ENCODE results near the gene NTHL1.

NTHL1 gene

GRCh38 chr16:2083876-2084780, 36.5 kb upstream of the NTHL1 start:
- DNase-seq: no peak

GRCh38 chr16:2083409-2083808, 35.8 kb upstream of the NTHL1 start:
- no peak for DNase-seq

DNA sequence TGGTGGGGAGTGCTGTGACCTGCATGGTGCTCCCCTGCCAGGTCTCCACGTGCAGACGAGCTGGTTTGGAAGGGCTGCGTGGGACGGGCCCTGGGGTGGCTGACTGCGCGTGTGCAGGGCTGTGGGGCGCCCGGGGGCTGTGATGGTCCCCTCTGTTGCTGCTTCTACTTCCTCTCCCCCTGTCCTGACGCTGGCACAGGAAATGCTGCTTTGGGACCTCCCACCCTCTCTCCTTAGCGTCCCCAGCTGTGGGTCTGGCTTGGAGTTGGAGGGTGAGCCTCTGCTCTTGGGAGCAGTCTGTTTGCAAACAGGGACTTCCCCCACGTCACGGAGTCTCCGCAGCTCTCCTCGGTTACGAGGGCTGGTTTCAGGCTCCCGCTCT, 35.3 kb upstream of the NTHL1 start:
- no peak for DNase-seq

GRCh38 chr16:2082171-2082982, 34.7 kb upstream of the NTHL1 start:
- DNase-seq: no peak

DNA sequence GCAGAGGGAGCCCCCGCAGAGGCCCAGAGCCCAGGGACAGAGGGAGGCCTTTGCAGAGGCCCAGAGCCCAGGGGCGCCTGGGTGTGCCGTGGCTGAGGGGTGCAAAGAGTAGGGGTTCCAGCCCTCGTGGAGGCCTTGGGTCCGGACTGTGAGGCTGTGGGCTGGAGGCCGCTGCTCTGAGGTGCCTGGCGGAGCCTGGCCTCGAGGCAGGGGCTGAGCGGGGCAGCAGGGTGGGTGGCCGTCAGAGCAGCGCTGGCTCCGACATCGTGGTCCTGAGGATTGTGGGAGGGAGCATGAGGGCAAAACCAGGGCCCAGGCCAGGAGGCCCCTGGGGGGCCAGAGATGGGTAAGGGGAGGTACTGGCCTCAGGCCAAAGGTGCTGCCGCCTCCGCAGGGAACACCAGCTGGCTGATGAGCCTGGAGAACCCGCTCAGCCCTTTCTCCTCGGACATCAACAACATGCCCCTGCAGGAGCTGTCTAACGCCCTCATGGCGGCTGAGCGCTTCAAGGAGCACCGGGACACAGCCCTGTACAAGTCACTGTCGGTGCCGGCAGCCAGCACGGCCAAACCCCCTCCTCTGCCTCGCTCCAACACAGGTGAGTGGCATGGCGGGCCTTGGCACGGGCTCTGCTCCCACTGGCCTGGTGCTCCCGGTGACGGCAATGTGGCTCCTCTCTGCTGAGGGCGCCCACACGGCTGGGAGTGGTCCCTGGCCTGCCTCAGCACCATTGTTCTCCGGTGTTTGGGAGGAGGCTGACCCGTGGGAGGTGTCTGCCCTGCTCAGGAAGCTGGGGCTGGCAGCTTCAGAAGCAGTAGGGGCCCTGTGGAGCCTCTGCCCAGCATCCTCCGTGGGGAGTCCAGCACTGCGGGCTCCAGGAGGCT, 33.8 kb upstream of the NTHL1 start:
- DNase-seq: no peak

DNA sequence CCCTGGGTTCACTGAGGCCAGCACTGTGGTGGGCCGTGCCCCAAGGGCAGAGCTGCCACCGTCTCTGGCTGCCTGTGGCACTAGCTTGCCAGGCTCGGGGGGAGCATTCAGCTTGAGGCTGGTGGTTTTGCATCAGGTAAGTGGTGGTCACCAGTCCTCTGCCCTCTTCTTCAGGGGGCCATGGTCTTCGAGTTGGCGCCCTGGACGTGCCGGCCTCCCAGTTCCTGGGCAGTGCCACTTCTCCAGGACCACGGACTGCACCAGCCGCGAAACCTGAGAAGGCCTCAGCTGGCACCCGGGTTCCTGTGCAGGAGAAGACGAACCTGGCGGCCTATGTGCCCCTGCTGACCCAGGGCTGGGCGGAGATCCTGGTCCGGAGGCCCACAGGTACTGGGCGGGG, 32.4 kb upstream of the NTHL1 start:
- no peak for DNase-seq

DNA sequence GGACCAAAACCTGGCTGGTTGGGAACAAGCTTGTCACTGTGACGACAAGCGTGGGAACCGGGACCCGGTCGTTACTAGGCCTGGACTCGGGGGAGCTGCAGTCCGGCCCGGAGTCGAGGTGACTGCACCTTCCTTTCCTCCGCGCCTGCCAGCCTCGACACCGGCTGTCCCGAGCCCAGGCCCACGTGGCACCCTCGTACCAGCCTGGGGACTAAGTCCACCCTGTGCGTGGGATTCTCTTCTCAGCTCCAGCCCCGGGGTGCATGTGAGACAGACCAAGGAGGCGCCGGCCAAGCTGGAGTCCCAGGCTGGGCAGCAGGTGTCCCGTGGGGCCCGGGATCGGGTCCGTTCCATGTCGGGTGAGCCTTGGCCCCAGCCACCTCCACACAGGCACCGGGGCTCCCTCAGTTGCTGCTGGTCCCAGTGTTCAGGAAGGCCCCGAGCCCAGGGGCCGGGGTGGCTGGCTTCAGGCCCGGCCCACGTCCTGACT, 31.7 kb upstream of the NTHL1 start:
- no peak for DNase-seq

- no peak for DNase-seq
These were observed 31.1 kb upstream of the NTHL1 start for GRCh38 chr16:2078691-2079090.

- no peak for DNase-seq
These were observed 30.5 kb upstream of the NTHL1 start for GRCh38 chr16:2078096-2078495.

- no peak for DNase-seq
These were observed 30.1 kb upstream of the NTHL1 start for GRCh38 chr16:2077696-2078095.

DNA sequence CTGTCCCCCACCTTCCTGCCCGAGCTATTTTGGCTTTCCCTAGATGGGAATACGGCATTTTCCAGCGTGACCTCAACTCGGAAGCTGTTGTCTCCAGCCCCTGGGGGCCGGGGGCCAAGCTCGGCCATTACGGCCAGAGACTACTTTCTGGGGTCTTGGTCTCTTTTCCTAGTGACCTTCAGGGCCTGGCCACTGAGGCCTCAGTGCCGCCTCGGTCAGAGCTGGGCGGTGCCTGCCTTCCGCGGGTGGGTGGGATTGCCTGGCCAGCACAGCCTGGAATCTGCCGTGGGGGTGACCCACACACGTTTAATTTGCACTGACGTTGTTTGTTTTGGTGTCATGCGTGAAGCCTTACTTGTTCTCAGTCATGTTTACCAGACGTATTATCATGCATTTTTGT, 29.4 kb upstream of the NTHL1 start:
- no peak for DNase-seq

GRCh38 chr16:2076072-2076865, 28.6 kb upstream of the NTHL1 start:
- no peak for DNase-seq

DNA sequence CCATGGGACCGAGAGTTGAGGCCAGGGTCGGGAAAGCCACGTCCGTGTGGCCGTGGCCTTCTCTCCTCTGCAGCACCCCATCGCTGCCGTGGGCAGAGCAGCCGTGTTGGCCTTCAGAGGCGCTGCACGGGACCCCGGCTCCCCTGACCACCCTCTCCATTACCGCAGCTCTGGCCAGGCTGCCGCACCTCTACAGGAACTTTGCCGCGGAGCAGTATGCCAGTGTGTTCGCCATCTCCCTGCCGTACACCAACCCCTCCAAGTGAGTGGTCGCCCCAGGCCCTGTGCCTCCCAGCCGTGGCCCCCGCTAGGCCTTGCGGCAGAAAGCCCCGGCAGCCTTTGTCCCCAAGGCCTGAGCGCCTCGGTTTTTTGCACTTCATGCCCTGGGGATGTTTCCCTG, 28.0 kb upstream of the NTHL1 start:
- DNase-seq: no peak

DNA sequence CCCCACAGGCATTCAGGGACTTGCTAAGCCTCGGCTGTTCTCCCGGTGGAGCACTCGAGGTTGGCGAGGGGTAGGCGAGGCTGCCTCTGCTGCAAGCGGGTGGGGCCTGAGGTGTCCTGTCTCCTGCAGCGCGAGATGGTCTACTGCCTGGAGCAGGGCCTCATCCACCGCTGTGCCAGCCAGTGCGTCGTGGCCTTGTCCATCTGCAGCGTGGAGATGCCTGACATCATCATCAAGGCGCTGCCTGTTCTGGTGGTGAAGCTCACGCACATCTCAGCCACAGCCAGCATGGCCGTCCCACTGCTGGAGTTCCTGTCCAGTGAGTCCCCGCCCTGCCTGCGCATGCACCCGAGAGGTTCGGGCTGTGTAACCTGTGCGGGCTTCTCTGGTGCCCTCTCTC, 26.4 kb upstream of the NTHL1 start:
- no peak for DNase-seq

DNA sequence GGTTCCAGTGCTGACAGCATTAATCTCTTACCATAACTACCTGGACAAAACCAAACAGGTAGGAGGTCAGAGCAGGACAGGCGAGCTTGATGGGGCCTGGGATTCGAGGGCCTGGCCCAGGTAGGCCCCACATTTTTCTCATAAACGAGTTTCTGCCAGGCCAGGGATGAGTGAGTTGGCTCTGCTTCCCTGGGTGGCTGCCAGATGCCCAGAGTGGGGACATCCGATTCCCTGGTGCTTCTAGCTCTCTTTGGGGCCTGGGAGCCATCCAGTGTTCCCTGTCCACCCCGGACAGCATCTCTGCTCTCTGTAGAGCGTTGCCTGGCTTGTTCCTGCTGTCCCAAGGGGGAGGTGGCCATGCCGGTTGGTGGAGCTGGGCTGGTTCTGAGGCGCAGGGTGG, 25.3 kb upstream of the NTHL1 start:
- no peak for DNase-seq

DNA sequence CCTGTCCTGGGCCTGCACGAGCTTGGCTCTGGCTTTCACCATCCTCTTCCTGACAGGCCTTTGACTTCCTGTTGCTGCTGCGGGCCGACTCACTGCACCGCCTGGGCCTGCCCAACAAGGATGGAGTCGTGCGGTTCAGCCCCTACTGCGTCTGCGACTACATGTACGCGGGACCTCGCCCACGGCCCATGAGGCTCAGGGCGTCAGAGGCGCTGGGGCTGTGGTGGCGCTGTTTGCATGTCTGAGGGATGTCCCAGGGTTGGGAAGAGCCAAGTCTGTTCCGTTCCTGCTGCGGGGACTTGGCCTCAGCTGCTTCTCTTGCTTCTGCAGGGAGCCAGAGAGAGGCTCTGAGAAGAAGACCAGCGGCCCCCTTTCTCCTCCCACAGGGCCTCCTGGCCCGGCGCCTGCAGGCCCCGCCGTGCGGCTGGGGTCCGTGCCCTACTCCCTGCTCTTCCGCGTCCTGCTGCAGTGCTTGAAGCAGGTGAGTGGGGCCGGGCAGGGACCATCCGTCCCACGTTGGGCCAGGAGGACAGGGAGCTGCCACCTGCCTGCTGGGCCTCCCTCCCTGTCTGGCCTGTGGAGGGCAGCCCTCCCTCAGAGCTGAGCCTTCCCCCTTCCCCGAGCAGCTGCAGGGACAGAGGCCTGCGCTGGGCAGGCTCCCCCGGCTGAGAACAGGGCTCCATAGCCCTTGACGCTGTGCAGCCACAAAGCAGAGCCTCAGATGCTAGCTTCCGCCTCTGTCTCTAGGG, 24.0 kb upstream of the NTHL1 start:
- no peak for DNase-seq

DNA sequence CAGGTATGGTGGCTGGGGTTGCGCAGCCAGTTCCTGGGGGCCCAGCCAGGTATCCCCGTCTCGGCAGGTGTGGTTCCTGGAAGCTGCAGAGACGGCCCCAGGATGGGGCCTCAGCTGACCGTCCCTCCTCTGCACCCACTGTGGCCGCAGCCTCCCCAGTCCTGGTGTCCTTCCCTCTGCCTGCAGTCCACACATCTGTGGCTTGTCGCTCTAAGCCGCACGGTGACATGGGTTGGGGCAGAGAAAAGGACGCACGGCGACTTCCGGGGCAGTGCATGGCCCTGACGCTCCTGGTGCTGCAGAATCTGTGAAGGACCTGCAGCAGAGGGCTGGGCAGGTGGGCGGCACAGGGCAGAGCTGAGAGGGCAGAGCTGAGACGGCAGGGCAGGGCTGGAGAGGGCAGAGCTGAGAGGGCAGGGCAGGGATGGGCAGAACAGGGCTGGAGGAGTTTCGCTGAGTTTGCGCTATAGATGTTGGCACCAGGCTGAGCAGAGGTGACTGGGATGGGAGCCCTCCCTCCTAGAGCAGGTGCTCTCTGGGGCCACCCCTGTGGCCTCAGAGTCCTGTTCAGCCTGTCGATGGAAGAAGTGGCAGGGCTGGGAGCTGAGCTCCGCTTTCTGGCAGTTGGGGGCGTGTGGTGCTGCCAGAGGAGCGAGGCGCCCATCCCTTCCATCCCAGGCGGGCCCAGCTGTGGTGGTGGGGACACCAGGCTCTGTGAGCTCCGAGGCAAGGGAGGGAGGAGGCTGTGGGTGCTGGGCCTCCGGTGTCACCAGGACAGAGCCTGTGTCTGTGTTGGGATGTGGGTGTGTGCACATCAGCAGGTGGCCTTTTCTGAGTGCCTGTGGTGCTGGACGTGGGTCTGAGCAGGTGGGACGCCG, 23.2 kb upstream of the NTHL1 start:
- no peak for DNase-seq

DNA sequence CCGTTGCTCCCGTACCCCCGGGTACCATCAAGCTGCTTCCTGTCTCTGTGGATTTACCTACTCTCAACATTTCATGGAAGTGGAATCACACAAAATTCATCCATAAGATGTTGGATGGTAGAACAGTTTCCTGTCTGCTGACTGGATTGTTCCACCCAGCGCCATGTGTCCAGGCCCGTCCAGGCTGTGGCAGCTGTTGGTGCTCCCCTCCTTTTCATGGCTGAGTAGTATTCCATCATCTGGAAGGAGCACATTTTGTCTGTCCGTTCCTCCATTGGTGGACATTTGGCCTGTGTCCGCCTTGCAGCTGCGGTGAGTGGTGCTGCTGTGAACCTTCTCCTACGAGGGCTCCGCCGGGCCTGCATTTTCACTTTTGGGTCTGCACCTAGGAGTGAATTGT, 18.5 kb upstream of the NTHL1 start:
- no peak for DNase-seq

- DNase-seq: no peak
These were observed 16.8 kb upstream of the NTHL1 start for GRCh38 chr16:2064368-2064945.

DNA sequence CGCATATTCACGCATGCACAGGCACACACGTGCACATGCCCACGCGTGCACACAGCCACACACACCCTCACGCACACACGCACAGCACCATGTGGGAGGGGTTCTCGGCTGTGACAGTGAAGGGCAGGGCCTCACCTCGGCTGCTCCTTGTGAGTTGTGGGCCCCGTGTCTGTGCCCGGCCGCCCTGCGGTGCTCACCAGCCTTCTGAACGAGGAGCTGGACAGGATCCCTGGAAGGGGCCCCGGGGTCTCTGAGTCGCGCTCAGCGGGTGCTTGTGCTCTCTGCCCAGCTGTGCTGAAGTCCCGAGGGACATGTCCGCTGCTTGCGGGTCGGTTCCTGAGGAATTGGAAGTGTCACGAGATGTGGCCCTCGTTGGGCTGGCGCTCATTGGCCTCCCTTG, 16.2 kb upstream of the NTHL1 start:
- no peak for DNase-seq
